Fibroblast of lung (primary cell): ENCODE measurements around the gene MRPS11. TPM values are rescaled to one million over a fixed set of nuclear protein-coding genes. Genes with fewer than 3 reads are reported as not detected.

Source experiments
- DNase-seq, 2 donors: peaks; one replicate each; pipeline versions ENCODE4 v3.0.0 to v3.0.0-alpha.2; 2010; ENCODE audit warnings: low read depth in 2 of 2
- H2AFZ ChIP-seq: 2 replicates; pipeline ENCODE4 v1.5.1; 2012; ENCODE audit warnings: low read length, control low read depth, inconsistent platforms
- H3K27ac ChIP-seq: 2 replicates; pipeline ENCODE4 v1.5.1; 2011; ENCODE audit warnings: low read length, control low read depth; ENCODE audit not compliant: insufficient read depth
- H3K27me3 ChIP-seq: 2 replicates; pipeline ENCODE4 v1.5.1; 2011; ENCODE audit warnings: mild to moderate bottlenecking, low read length; ENCODE audit not compliant: control insufficient read depth, insufficient read depth
- H3K36me3 ChIP-seq: 2 replicates; pipeline ENCODE4 v1.5.1; 2011; ENCODE audit warnings: low read length; ENCODE audit not compliant: control insufficient read depth, insufficient read depth
- H3K4me1 ChIP-seq: 2 replicates; pipeline ENCODE4 v1.5.1; 2011; ENCODE audit warnings: low read length; ENCODE audit not compliant: control insufficient read depth, insufficient read depth; ENCODE audit errors: extremely low read depth
- H3K4me2 ChIP-seq: 2 replicates; pipeline ENCODE4 v1.5.1; 2011; ENCODE audit warnings: low read length, control low read depth; ENCODE audit not compliant: insufficient read depth; ENCODE audit errors: extremely low read depth
- H3K4me3 ChIP-seq, 4 experiments: fragments of 200-600 bp in 1 of 4; sonication (generic) in 1 of 4; replicated peaks in 1 of 4; 2 replicates each; pipeline ENCODE4 v1.5.1; 2011 to 2016; ENCODE audit warnings: low read length in 4 of 4, low read depth in 3 of 4, mild to moderate bottlenecking in 3 of 4, control low read depth in 2 of 4, inconsistent platforms in 1 of 4, mixed read lengths in 1 of 4; ENCODE audit not compliant: insufficient read depth in 1 of 4; ENCODE audit errors: control extremely low read depth in 1 of 4
- H3K79me2 ChIP-seq: 2 replicates; pipeline ENCODE4 v1.5.1; 2012; ENCODE audit warnings: mild to moderate bottlenecking, low read length, inconsistent platforms; ENCODE audit not compliant: control insufficient read depth, insufficient read depth
- H3K9ac ChIP-seq: 2 replicates; pipeline ENCODE4 v1.5.1; 2011; ENCODE audit warnings: mild to moderate bottlenecking, low read length, control low read depth; ENCODE audit not compliant: insufficient read depth
- H3K9me3 ChIP-seq: 2 replicates; pipeline ENCODE4 v1.5.1; 2012; ENCODE audit warnings: low read depth, low read length; ENCODE audit not compliant: control insufficient read depth, insufficient read depth
- H4K20me1 ChIP-seq: 2 replicates; pipeline ENCODE4 v1.5.1; 2011; ENCODE audit warnings: low read length; ENCODE audit not compliant: control insufficient read depth, insufficient read depth; ENCODE audit errors: extremely low read depth
- CTCF ChIP-seq, 2 donors: IDR thresholded peaks in 1 of 2; conservative IDR thresholded peaks in 1 of 2; 1 replicate in 1 of 2; 2 replicates in 1 of 2; pipeline ENCODE4 v1.5.1; 2011 to 2012; ENCODE audit warnings: low read length in 2 of 2, control low read depth in 1 of 2, inconsistent platforms in 1 of 2, low read depth in 1 of 2, mild to moderate bottlenecking in 1 of 2
- EZH2 ChIP-seq: IDR thresholded peaks from 2 replicates; pipeline ENCODE4 v1.5.1; 2012; ENCODE audit warnings: low read length, control low read depth, mild to moderate bottlenecking; ENCODE audit errors: missing control alignments
- polyA plus RNA-seq, 2 donors: library from polyadenylated mRNA; depleted of rRNA in 1 of 2; stranded (reverse) in 1 of 2; unstranded in 1 of 2; fragments of >200 nt; gene quantifications; 2 replicates each; pipeline ENCODE4 v1.2.1, GENCODE V29; 2011 to 2012; ENCODE audit warnings: missing spikeins in 1 of 2
- total RNA-seq: library from RNA; depleted of rRNA; stranded (reverse); fragments of >200 nt; gene quantifications from 2 replicates; pipeline ENCODE4 v1.2.1, GENCODE V29; 2014

Gene MRPS11
- total and polyA plus RNA-seq, 2 donors (not counting 1 experiment from before 2014, with no cell fraction given): 27.1 to 46.4 TPM

GRCh38 chr15:88449581-88449980 is 17.9 kb upstream of the MRPS11 start:
- Histone ChIP-seq H3K36me3 (no peaks in the 10 kb centered on the region), H2AFZ (no peak overlapping the region), H3K79me2 (no peaks in the 10 kb centered on the region), H3K27ac (no peak overlapping the region), H3K4me2 (no peak overlapping the region), H4K20me1 (no peaks in the 10 kb centered on the region), H3K9ac (no peak overlapping the region), H3K9me3 (no peaks in the 10 kb centered on the region), H3K27me3 (no peaks in the 10 kb centered on the region), H3K4me1 (peaks cover 3% of the 10 kb centered on the region), H3K4me3 (no peak overlapping the region)
- DNase-seq: no peak
- TF ChIP-seq CTCF (conservative IDR thresholded peaks at IDR 0.05 in 1 of 2, IDR thresholded peaks at IDR 0.05 in 1 of 2; ENCODE audit: low read depth in 1 of 2, low read length in 2 of 2) (no peak), EZH2 (no peak)

GRCh38 chr15:88450125-88450798 is 17.2 kb upstream of the MRPS11 start:
- Histone ChIP-seq H4K20me1 (no peaks in the 10 kb centered on the region), H3K27ac (no peak overlapping the region), H3K79me2 (no peaks in the 10 kb centered on the region), H3K4me1 (peaks cover 6% of the 10 kb centered on the region), H3K9ac (no peak overlapping the region), H3K36me3 (no peaks in the 10 kb centered on the region), H3K4me2 (no peak overlapping the region), H3K27me3 (no peaks in the 10 kb centered on the region), H2AFZ (no peak overlapping the region), H3K9me3 (no peaks in the 10 kb centered on the region), H3K4me3 (no peak overlapping the region)
- DNase-seq: peak; percentile 59 to 62
- TF ChIP-seq EZH2 (no peak), CTCF (conservative IDR thresholded peaks at IDR 0.05 in 1 of 2, IDR thresholded peaks at IDR 0.05 in 1 of 2; ENCODE audit: low read depth in 1 of 2, low read length in 2 of 2) (peak; percentile 83 to 87)

GRCh38 chr15:88453651-88454050 is 13.9 kb upstream of the MRPS11 start:
- Histone ChIP-seq H3K79me2 (no peaks in the 10 kb centered on the region), H3K9ac (no peak overlapping the region), H3K9me3 (no peaks in the 10 kb centered on the region), H3K27ac (no peak overlapping the region), H3K4me1 (peaks cover 6% of the 10 kb centered on the region), H3K4me3 (no peak overlapping the region), H2AFZ (no peak overlapping the region), H3K27me3 (no peaks in the 10 kb centered on the region), H3K36me3 (no peaks in the 10 kb centered on the region), H3K4me2 (no peak overlapping the region), H4K20me1 (no peaks in the 10 kb centered on the region)
- TF ChIP-seq CTCF (conservative IDR thresholded peaks at IDR 0.05 in 1 of 2, IDR thresholded peaks at IDR 0.05 in 1 of 2; ENCODE audit: low read depth in 1 of 2, low read length in 2 of 2) (no peak), EZH2 (no peak)
- no peak for DNase-seq
